ENCODE measurements around the gene FTCDNL1.

FTCDNL1 gene

DNA sequence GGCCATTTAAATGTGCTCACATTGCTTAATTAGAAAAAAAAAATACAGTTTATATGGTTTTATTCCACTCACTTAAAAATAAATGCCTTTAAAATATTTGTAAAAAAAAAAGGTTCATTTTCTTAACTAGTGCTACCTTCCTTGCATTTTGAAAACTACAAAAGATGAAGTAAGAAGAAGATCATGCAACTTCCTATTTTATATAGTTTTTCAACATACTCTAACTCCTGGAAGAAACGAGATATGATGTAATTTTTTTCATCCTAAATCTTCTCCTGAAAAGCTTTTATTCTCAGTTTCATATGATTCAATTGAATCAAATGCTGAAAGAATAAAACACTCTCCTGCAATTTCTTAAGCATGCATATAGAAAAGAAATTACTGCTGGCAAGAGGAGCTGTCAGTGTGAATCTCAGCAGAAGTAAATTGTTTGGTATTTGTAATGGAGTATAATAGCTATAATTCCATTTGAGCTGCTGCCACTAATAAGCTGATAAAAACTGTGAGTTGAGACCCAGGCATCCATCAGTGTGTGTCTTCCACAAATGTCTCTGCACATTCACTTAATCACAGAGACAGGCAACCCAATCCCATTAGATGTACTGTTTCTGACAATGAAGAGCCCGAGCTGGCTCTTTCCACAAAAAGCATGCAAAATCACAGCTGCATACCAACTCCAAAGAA lies 3.7 kb downstream of the FTCDNL1 start:
- no peak for DNase-seq
- intact Hi-C loops (cut with DNase I) = loop anchor here (5.0 kb wide), 1 partner anchor 40 kb away; no protein-coding TSS in a partner anchor

DNA sequence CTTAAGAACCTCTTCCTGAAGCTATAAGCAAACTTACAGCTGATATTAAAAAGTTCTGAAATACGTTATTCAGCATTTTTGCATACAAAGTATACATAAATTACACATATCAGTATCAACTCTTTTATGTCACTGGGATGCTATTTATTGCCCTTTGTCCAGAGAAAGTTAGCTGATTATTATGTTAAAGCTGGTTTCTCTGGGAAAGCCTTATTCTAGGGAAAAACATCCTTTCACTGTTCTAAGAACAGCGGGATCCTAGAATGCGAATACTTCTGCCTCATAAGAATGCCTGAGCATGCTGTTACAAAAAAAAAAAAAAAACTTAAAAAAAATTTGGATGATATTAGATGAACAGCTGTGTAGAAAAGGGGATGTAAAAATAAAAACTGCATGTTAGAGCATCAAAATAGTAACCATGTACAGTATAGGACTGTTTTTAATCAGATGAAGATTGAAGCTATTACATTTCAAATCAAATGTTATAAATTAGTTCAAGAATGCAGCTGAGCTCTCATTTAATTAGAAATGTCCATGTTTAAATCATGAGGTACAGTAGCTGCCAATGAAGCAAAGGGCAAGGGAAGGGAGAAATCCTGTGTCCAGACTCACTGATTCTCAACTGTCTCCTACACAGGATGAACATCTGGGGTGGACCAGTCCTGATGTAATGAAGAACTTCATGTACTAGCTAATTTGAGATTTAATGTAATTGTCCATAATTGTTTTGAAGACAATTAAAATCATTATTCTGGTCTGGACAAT lies 8.2 kb downstream of the FTCDNL1 start:
- intact Hi-C loops (cut with DNase I) = no loop called here
- DNase-seq = no peak

DNA sequence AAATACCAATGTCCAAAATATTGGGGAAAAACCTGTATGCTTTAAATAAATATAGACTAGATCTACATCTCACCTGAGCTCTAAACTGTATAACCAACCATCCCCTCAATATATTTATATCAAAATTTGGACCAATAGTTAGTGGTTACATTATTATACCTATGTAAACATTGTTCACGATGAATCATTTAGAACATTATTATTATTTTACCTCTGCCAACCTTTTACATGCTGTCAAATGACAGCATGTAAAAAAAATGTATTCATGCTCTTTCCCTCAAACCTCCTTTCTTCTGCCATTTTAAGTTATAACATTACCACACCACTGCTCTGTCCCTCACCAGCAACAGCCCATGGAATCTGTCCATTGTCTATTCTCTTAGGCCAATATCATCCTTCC lies 9.6 kb downstream of the FTCDNL1 start:
- DNase-seq = no peak
- intact Hi-C loops (cut with DNase I) = no loop called here

DNA sequence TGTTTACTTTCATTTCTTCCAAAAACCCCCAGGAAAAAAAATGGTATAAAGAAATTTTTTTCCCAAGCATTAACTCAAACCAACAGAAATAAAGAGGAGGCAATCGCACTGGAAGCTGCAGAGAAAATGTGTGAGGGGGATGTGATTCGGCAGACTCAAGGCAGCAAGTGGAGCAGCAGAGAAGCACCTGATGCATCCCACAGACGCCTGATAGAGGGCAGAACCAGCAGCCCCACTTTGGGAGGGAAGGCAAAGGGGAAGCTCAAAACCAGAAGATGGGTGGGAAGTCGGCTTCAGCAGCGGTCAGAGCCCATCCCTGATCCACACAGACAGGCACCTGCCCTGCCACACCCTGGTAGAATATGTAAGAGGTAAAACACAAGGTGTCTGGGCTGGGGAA lies 12.6 kb downstream of the FTCDNL1 start:
- intact Hi-C loops (cut with DNase I) = no loop called here
- DNase-seq = no peak

DNA sequence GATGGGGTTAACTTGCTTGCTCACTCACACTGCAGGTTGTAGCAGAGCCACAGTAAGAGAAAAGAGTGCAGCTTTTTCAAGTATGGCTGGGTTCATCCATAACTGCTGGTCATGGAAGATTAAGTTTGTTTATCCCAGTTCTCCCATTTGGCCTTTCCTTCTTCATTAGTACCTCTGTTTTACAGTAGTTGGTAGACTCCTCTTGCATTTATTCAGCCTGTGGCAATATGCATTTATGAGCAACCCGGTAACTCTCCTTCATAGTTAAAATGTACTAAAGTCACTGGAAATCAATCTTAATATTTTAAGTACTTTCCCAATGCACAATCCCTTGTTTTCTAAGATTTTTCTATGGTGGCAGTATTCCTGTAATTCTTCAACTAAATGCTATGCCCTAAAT lies 14.0 kb downstream of the FTCDNL1 start:
- DNase-seq = no peak
- intact Hi-C loops (cut with DNase I) = no loop called here

DNA sequence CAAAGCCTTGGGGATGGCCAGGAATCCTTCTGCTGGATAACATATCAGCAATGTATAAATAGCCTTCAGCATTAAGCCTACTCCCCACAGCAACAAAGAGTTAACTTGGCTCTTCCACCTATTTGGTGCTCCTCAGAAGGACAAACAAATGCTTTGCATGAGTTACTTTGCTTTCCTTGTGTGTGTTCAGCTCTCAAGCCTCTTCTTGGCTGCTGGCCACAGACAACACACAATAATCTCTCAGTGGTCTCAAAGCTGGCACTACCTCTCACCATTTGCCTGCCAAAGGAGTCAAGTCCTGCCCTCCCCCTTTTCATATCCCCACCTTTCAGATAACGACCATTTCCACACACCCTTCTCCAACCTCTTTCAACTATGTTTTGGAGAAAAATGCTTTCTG lies 17.5 kb downstream of the FTCDNL1 start:
- intact Hi-C loops (cut with DNase I) = loop anchor here (5.0 kb wide), 1 partner anchor 36 kb away; no protein-coding TSS in a partner anchor
- peak in 7 of 10 donors; percentile 24 to 83 (median 48) for DNase-seq

DNA sequence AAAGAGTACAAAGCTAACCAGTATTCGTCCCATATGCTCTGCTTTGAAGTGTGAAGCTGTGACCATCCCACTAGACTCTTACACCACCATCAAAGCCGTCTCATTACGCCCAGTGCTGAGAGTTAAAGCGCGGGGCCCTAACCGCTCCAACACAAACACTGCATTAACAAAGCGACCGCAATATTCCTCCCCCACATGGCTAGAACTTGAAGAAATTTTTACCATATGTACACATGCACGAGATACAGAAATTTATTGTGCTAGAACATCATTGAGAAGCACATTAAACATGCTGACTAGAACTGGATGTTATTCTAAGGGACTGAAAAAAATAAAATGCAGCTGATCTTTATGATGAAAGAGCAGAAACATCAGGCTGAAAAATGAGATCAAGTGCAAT lies 20.5 kb downstream of the FTCDNL1 start:
- intact Hi-C loops (cut with DNase I) = loop anchor here (5.0 kb wide), 1 partner anchor 33 kb away; no protein-coding TSS in a partner anchor
- peak in 6 of 10 donors; percentile 13 to 80 (median 32) for DNase-seq

DNA sequence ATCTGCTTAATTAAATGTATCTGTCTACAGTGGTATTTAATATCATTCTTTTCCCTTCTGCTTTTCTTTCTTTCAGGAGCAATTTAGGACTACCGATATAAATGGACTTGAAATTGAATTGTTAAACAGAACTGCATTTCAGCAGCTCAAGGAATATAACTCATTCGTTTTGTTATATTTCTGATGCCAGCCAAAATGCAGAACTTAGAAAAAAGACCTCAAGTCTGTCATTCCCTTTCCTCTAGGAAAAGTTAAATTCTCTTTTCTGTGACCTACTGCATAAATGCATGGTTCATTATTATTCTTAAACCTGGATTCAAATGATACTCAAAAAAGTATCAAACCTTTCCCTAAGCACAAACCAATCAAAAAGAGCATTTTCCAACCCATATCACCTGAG lies 21.4 kb downstream of the FTCDNL1 start:
- intact Hi-C loops (cut with DNase I) = loop anchor here (5.0 kb wide), 1 partner anchor 32 kb away; no protein-coding TSS in a partner anchor
- no peak for DNase-seq

DNA sequence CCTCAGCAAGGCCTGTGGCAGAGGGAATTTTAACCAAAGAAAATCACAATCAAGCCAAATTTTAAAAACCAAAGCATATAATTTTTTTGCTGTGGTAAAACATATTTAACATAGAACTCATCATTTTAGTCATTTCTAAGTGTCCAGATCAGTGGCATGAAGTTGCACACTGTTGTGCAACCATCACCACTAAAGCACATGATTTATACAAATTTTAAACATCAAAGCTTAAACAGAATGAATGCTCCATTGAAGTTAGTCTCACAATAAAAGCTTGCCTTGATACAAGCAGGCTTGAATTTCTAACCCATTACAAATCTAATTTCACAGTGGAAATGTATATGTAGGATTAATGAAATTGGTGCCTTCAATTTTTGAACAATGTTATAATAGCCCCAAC lies 31.2 kb downstream of the FTCDNL1 start:
- no peak for DNase-seq
- intact Hi-C loops (cut with DNase I) = no loop called here

DNA sequence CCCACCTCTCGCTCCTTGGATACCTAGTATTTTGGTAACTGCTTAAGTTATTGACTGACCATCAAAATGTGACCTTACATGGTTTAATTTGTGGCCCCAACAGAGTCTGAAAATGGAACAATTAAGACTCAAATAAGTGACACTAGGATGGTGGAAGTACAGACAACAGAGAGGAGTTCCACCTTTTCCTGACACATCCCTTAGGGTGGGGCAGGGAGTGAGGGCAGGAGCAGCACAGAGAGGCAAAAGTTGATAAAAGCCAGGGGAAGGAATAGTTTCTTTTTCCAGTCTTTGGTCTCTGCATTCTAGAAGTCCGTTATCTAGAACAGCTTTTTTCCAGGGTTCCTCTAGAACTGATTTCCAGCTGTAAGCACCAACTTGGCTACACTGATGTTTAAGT lies 32.2 kb downstream of the FTCDNL1 start:
- intact Hi-C loops (cut with DNase I) = no loop called here
- no peak for DNase-seq

DNA sequence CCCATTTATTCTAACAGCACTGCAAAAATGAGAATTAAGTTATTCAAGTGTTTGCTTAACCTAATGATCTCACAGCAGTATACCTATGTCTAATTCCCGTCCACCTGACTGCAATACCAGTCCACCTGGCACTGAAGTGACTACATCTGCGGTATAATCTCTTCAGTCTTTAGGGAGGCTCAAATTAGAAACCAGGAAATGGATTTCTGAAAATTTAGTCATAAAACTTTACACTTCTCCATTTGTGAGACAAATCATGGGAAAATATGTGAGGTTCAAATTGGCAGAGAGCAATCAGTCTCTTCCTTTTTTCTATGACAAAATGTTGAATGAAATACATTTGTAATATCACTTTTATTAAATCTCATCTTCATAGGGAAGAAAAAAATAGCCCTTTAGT lies 33.0 kb downstream of the FTCDNL1 start:
- intact Hi-C loops (cut with DNase I) = no loop called here
- DNase-seq = no peak

DNA sequence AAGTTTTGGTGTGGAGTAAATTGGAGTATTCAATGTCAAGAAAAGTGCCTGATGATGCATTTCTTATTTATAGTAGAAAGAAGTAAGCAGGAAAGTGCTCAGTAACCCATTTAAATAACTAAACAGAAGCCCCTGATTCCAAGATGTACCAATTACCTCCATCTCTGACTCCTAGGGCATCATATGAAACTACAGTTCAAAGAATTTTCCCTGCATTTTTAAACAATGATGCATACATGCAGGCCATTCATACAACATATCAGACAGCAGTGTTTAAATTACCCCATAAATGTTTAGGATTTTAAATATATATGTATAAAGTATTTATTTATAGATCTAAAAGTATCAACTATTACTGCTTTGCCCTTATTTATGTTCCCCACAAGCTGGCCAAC lies 36.2 kb downstream of the FTCDNL1 start:
- intact Hi-C loops (cut with DNase I) = no loop called here

DNA sequence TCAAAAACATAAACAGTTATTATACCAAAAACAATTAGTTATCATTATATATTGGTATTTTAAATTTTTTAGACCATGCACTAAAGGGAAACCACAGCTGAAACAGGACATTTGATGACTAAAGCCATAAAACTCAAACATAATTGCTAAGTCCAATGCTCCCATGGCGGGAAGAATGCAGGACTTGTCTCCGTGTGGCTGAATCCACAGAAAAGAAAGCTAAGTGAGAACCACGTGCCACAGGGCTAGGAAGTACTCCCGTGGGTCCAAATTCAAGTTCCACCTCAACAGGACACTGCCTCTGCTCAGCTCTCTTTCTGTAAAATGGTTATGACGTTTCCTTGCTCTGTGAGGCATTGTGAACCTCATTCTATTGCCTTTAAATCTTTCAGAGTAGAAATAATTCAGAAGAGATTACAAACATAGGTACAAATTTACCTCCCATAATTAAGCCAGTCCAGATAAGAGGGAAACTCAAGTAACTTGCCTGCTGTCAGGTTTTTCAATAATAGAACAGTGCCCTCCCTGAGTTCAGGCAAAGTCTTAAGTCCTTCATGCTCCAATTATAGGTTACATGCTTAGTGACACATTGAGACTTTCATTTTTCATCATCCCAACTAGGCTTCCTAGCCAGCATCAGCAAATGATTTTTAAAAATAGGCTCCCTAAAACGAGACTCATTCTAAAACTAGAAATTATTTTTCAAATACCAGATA lies 36.7 kb downstream of the FTCDNL1 start:
- no peak for DNase-seq
- intact Hi-C loops (cut with DNase I) = no loop called here

More for the DNA sequence above, 36.2 kb downstream of the FTCDNL1 start:
- no peak for DNase-seq

DNA sequence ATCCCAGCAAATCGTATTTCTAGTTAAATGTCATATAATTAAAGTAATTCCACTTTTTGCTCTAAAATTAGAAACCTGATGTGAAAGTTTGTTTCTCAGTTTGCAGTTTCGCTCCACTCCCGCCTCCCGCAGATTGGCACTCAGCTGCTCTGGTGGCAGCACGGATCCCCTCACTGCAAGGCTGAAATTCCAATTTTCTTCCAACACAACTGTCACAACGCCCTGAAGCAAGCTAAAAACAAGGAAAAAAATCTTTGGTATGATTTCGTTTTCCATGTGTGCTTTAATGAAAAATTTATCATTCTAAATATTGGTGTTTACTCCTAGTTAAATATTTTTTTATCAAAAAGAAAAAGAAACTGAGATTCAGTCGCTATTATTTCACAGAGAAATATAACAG lies 38.5 kb downstream of the FTCDNL1 start:
- intact Hi-C loops (cut with DNase I) = no loop called here
- DNase-seq = no peak

DNA sequence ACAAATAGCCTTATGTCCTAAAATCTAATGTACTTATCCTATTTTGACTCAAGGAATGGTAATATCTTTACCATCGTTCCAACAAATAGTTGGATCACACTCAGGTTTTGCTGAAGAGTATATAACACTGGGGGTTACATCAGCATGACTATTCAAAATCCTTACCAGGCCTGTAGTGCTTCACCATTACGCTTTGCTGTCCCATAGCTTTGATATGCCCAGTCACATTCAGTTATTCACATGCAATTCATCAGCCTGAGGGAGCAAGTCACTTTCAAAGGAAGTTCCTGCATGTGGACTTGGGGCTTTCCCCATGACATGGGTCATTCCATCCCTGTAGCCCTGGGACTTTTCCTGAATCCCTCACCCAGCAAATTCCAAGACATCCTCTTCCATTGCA lies 39.6 kb downstream of the FTCDNL1 start:
- intact Hi-C loops (cut with DNase I) = no loop called here

DNA sequence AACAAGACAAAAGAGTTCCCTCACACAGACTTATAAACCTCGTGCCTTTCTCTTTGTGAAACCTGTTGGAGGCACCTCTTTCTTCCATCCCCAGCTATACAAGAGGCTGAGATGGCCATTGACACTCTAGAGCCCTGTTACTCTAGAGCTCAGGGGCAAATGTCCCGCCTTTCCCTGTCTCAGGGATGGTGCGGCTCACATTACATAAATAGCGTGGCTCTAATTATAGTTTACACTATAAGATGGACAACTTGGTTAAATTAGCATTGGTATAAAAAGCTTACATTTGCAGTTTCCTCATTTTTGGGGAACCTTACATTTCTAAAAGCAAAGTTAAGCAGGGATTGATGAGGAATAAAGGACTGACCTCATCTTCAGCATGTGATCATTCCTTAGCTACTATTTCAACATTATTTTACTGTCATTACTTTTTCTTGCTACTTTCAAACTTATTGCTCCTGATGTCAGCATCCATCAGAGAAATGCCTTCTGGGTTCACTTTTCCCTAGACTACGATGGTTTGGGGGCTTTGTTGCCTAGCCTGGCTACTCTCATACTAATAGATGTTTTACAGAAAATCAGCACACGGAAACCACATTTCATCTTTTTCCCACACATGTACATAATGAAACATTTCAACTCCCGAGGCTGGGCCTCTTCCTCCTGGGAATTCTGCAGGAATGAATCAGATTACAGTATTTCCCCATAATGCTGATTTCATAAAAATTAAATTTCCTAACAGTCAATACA lies 40.4 kb downstream of the FTCDNL1 start:
- intact Hi-C loops (cut with DNase I) = no loop called here
- no peak for DNase-seq

More for the DNA sequence above, 39.6 kb downstream of the FTCDNL1 start:
- DNase-seq = no peak

DNA sequence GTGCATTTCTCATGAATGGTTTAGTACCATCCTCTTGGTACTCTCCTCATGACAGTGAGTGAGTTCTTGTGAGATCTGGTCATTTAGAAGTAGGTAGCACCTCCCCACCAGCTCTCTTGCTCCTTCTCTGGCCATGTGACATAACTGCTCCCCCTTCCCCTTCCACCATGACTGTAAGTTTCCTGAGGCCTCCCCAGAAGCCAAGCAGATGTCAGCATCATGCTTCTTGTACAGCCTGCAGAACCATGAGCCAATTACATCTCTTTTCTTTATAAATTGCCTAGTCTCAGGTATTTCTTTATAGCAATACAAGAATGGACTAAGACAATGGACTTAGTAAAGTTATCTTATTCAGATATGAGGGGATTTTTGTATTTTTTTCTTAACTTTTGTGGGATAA lies 43.0 kb downstream of the FTCDNL1 start:
- intact Hi-C loops (cut with DNase I) = loop anchor here (5.0 kb wide), 1 partner anchor 39 kb away; no protein-coding TSS in a partner anchor
- no peak for DNase-seq

DNA sequence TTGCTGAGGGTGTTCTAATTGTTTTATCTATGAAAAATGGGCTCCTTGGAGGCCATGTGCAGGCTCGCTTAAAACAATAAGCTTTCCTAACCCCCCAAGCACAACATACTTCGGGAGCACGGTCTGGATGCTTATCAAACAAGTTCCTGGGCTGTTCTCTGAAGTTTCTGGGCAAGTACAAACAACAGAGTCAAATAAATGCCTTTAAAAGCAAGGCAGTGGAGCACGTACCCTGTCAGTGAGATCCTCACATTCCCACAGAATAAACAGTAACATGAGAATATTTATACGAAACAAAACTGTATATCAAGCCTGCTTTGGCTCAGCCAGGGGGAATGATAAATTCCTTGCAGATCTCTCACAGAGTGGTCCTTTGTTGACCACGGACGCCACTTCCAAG lies 44.8 kb downstream of the FTCDNL1 start:
- no peak for DNase-seq
- intact Hi-C loops (cut with DNase I) = loop anchor here (5.0 kb wide), 1 partner anchor 41 kb away; no protein-coding TSS in a partner anchor

DNA sequence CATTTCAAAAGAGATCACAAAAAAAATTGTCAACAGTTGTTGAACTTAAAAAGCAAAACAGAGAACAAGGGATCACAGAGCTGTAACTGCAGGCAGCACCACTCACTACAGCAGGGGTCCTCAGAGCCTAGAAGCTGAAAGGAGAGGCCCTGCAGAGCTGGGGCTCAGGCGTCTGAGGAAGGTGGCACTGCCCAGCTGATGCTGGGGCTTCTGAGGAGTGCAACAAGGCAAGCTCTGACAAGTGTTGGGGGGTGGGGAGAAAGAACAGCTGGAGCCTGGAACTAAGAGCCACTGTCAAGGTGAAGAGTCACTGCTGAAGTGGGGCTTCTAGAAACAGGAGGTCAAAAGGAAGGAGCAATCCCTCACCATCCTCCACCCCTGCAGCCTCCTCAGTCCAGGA lies 46.2 kb downstream of the FTCDNL1 start:
- DNase-seq = peak in 1 of 10 donors; percentile 34
- intact Hi-C loops (cut with DNase I) = loop anchor here (5.0 kb wide), 1 partner anchor 42 kb away; no protein-coding TSS in a partner anchor
